ENCODE measurements around the gene TMEM131. TPM values are rescaled to one million over a fixed set of nuclear protein-coding genes. Genes with fewer than 3 reads are reported as not detected.
A peak's percentile ranks its signal among the peaks of the same experiment; 100 is the strongest.
"Not testable (repeated sequence)": the region's sequence is repeated elsewhere in the genome, so short reads cannot be mapped to it uniquely, and the experiment has no call there.

Gene TMEM131
- 11.1 and 46.9 TPM in 2 replicates for total RNA-seq

- DNase-seq (ENCODE audit: low read depth): peak; percentile 76
Measured at GRCh38 chr2:97995734-97996624, at the start of gene TMEM131. Gene TMEM131, minus strand, starts transcription at chr2:97995948. Its CDS starts 286 bp downstream, at chr2:97995662.

DNA sequence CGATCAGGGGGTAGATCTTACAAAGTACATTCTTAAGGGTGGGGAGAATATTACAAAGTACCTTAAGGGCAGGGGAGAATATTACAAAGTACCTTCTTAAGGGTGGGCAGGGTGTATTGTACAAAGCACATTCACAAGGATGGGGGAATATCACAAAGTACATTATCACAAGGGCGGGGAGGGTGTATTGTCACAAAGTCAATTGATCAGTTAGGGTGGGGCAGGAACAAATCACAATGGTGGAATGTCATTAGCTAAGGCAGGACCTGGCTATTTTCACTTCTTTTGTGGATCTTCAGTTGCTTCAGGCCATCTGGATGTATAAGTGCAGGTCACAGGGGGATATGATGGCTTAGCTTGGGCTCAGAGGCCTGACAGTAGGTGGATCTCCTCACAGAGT lies 49.0 kb upstream of the TMEM131 start:
- DNase-seq (ENCODE audit: low read depth): not testable (repeated sequence)

DNA sequence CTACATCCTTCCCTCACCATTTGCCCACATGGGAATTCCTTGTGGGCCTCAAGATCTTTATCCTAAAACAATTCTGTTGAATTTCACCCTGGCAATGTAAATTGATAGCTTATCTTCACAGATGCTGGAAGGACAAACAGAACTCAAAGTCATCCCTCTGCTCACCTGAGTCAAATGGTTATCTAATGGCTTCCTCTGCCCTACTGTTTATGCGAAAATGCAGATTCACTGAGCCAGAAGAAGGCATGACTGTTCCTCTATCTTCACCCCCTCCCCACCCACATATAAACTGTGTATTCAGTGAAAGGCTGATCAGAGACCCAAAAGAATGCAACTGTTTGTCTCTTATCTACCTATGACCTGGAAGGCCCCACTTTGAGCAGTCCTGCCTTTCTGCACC lies 47.4 kb upstream of the TMEM131 start:
- no peak for DNase-seq (ENCODE audit: low read depth)

GRCh38 chr2:98040331-98040939 lies 44.7 kb upstream of the TMEM131 start:
- no peak for DNase-seq (ENCODE audit: low read depth)

DNA sequence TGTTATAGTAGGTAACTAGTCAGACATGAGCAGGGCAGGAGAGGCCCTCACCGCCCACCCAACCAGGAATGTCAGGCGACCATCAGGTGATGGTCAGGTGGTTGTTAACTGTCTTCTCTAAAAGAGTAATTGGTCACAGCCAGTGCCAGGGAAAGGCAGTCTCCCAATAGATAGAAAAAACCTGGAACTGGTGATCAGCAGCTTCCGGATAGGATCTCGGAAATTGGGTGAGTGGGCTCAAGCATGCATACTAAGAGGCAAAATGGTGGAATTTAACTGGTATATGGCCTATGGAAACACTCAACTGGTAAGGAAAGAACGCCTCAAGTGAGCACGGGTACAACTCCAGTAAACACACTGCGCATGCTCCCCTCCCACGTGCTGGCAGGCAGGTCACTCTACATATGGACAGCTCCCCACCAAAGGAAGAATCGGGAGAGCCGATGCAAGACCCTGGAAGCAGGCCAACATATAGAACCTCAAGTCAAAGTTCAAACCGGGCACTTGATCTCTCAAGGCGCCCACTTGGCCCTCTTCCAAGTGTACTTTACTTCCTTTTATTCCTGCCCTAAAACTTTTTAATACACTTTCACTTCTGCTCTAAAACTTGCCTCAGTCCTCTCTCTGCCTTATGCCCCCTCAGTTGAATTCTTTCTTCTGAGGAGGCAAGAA lies 43.5 kb upstream of the TMEM131 start:
- no peak for DNase-seq (ENCODE audit: low read depth)

DNA sequence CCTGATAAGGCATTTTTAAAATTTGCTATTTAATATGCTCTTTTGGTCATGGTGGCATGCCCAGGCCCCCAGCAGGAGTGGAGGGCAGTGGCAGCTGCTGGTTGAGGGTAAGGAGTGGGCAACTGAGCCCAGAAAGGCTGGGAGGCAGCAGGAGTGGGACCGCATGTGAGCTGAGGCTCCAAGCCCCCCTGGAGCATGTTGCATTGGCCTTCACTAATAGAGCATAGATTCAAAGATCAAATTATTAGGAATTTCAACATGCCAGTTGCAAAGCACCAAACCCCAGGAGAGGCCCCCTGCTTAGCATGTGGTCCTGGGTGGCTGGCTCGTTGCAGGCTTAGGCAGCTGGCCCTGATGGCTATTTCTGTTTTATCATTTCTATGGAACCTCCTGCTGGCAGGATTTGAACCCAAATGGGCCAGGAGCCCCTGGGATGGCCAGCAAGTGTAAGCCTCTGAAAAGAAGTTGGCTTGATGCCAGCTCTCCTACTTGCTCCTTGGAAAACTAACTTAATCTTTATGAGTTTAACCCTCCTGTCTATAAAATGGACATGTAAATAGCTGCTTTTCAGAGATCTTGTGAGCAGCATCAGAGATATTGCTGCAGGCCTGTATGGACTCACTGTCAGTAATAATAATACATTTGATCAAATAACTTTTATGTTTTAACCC lies 42.1 kb upstream of the TMEM131 start:
- DNase-seq (ENCODE audit: low read depth): no peak

DNA sequence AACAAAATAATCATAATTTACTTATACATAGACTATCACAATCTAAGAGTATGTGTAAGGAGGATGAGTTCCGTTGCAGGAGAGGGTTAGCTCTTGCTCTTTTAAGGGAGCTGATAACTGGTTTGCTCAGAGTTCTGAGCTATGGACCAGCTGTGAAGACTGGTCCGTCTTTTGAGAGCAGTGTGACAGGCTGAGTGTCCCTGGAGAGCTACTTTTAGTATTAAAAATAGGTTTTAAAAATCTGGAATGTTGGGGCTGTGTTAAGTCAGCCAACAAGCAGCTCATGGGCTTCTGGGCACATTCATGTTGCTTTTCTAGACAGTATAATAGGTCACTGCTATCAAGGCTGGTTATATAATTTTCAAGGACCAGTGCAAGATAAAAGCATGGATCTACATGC lies 41.5 kb upstream of the TMEM131 start:
- no peak for DNase-seq (ENCODE audit: low read depth)

DNA sequence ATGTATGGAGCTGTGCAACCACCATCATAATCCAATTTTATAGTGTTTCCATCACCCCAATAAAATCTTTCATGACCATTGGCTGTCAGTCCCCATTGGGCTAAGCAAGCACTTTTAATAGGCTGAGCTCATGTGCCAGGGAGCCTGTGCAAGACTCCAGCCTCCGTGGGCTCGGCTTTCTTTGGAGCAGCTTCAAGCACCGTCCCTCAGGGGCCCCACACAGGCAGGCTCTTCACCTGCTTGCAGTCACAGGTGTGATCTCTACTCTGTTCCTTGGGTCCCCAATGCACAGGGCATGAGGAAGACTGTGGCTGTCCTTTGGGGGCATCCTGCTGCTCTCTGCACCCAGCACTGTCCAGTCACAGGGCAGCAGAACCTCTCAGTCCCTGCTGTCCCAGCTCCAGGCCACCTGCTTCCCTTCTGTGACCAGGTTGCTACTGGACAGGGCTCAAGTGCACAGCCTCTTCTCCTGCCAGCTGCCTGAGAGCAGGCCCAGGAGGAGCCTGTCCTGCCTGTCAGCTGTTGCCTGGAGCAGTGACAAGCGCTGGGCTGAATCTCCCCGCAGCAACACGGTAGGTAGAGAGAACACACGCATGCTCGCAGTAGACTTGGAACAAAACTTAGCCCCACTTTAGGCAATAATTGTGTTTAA lies 40.7 kb upstream of the TMEM131 start:
- no peak for DNase-seq (ENCODE audit: low read depth)

- no peak for DNase-seq (ENCODE audit: low read depth)
Measured at GRCh38 chr2:98034745-98035144, 39.0 kb upstream of the TMEM131 start.

DNA sequence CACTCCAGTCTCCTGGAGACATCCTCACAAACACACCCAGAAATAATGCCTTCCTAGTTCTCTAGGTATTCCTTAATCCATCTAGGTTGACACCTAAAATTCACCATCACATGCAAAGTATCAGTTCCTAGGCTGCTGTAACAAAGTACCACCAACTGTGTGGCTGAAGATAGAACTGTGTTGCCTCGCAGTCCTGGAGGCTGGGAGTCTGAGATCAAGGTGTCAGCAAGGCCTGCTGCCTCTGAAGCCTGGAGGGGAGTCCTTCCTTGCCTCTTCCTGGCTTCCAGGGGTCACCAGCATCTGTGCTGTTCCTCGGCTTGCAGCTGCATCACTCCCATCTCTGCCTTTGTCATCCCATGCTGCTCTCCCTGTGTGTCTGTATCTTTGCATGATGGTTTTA lies 36.3 kb upstream of the TMEM131 start:
- DNase-seq (ENCODE audit: low read depth): no peak

DNA sequence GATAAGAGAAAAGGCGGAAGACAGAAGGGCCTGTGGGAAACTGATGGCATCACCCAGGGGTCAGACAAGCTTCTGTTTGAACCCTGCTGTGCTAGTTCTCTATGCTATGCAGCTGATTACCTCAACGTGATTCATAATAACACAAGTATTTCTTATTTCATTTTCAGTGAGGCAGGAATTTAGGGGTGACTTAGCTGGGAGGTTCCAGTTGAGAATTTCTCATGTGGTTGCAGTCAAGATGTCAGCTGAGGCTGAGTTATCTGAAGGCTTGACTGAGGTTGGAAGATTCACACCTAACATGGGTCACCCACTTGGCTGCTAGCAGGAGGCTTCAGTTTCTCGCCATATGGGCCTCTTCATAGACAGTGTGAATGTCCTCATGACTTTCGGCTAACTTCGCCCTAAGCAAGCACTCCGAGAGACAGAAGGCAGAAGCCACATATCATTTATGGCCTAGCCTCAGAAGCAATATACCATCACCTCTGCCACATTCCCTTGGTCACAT lies 34.0 kb upstream of the TMEM131 start:
- DNase-seq (ENCODE audit: low read depth): no peak

DNA sequence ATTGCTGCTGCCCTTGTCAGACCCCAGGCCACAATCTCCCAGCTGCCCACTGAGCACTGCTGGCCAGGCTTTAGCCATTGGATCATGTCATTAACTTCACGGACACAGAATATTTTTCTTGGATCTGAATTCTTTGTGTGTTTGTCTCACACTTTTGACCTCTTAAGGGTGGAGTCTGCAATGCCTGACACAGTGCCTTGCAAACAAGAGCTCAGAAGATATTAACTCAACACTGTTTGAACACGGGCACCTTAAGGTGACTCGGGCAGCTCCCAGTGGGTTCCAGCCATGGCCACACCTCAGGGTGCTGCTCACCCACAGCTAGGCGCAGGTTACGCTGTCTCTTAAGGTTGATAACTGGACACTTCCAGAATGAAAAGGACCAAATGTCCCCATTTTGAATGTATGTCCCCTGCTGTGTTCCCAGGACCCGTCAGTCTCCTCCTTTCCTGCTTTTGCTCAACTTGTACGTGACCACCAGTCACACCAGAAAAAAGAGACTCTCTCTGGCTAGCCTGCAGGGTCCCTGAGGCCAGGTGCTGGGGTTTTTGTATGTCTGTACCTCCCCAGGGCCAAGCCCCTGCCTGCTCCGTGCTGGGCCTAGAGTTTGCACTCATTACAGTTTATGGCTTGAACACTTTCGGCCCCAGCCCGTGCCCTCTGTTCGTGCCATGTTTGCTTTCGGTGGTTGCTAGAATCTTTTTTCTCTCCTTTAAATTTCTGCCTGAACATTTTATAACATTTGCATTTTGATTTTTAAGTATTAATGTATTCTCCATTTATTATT lies 33.4 kb upstream of the TMEM131 start:
- no peak for DNase-seq (ENCODE audit: low read depth)

DNA sequence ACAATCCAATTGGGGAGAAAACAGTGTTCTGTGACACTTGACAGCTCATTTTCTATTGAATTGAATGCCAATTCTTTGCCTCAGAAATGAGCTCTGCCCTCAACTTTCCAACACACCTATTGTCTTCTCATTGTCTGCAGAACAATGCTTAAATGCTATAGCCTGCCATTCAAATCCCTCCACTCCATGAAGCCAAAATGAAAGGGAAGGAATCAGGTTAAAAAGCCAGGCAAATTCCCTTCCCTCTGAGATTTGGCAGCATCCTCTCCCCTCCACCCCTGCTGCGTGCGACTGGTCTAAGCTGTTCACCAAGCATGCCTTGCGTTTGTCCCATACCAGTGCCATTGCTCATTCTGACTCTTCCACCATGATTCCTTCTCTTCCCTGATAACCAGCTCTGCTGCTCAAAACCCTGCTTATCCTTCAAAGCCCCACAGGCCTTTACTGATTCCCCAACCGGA lies 32.4 kb upstream of the TMEM131 start:
- no peak for DNase-seq (ENCODE audit: low read depth)

GRCh38 chr2:98027538-98027937 lies 31.8 kb upstream of the TMEM131 start:
- no peak for DNase-seq (ENCODE audit: low read depth)

- no peak for DNase-seq (ENCODE audit: low read depth)
Measured at GRCh38 chr2:98026927-98027522, 31.3 kb upstream of the TMEM131 start.

GRCh38 chr2:98026292-98026691 lies 30.5 kb upstream of the TMEM131 start:
- no peak for DNase-seq (ENCODE audit: low read depth)

- no peak for DNase-seq (ENCODE audit: low read depth)
Measured at GRCh38 chr2:98025481-98026037, 29.8 kb upstream of the TMEM131 start.

- DNase-seq (ENCODE audit: low read depth): not testable (repeated sequence)
Measured at GRCh38 chr2:98022067-98022466, 26.3 kb upstream of the TMEM131 start.

- no peak for DNase-seq (ENCODE audit: low read depth)
Measured at GRCh38 chr2:98020992-98021713, 25.4 kb upstream of the TMEM131 start.
